HG03432 (cell line): ENCODE data around the gene CRCP.
"Not testable (repeated sequence)": the region's sequence is repeated elsewhere in the genome, so short reads cannot be mapped to it uniquely, and the experiment has no call there.

ENCODE experiments used
- ATAC-seq: cut with Tn5 transposase; IDR thresholded peaks from one replicate; pipeline ENCODE4 v1.9.1; 2021; ENCODE audit warnings: mild to moderate bottlenecking, moderate library complexity; ENCODE audit not compliant: unreplicated experiment

The CRCP gene

DNA sequence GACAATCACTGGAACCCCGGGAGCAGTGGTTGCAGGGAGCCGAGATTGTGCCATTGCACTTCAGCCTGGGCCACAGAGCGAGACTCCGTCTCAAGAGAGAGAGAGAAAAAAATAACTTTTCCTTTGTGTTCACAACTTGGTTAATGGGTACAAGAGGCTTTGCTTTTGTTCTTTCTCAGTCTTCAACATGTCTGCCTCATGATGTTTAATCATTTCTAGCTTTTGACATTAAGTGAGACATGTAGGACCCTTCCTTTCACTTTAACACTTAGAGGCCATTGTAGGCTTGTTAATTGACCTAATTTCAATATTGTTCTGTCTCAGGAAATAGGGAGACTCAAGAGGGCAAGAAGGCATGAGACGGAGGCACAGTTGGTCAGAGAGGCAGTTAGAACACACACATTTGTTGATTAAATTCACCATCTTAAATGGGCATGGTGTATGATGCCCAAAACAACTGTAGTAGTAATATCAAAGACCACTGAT lies 9.3 kb upstream of the CRCP start:
- no peak for ATAC-seq

DNA sequence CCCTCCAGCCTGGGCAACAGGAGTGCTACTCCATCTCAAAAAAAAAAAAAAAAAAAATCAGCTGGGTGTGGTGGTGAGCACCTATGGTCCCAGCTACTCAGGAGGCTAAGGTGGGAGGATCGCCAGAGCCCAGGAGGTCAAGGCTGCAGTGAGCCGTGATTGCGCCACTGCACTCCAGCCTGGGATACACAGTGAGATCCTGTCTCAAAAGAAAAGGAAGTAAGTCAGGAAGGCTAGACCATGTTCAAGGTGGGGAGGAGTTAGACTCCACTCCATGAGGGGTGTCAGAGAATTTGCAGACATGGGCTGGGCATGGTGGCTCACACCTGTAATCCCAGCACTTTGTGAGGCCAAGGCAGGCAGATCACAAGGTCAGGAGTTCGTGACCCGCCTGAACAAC lies 6.2 kb upstream of the CRCP start:
- ATAC-seq: not testable (repeated sequence)

DNA sequence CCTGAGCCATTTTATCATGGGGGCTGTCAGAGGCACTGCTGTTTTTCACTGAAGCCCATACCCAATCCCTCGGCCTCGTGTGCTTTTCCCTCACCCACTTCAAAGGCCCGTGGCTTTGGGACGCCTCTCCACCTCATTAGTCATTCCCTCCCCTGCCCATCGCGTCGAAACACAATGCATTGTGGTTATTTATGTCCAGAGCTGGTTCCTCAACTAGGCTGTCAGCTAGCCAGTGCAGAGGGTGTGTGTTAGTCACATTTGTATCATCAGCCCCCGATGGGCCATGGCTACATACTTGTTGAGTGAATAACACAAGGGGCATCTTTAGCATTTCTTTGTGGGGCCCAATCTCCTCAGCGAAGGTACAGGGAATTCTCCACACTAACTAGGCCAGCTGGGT lies 3.8 kb upstream of the CRCP start:
- ATAC-seq: no peak

DNA sequence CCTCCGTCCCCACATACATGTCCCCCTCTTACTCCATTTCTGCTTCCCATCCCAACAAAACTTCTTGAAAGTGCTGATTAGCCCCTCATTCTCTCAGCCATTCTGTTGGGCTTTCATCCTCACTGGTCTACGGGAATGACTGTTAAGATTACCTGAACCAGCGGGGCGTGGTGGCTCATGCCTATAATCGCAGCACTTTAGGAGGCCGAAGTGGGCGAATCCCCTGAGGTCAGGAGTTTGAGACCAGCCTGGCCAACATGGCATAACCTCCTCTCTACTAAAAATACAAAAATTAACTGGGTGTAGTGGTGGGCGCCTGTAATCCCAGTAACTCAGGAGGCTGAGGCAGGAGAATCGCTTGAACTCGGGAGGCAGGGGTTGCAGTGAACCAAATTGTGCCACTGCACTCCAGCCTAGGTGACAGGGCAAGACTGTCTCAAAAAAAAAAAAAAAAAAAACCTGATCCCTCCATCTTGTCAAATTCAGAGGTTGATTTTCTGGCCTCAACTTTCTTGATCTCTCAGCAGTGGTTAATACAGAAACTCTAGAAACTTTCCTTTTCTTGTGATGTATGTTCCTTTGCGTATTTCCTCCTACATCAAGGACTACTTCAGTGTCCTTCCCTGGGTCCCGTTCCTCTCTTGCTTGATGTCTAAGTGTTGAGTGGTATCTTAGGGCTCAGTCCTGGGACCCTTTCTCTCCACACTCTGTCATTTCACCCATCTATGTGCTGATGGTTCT lies 2.2 kb downstream of the CRCP start:
- not testable (repeated sequence) for ATAC-seq

DNA sequence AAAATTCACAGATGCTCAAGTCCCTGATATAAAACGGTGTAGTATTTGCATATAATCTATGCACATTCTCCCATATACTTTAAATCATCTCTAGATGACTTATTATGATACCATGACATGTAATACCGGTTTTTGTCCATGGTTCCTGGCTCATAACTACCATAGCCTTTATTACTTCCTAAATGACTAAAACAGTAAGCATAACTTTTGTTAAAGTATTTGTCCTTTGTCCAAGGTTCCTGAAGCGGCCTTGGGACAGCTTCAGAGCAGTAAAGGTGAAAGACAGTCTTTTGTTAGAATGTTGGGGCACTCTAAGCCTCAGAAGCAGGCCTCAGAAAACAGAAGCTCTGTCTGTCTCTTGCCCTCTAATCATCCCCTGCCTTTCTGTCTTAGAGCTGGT lies 4.0 kb downstream of the CRCP start:
- ATAC-seq: no peak

DNA sequence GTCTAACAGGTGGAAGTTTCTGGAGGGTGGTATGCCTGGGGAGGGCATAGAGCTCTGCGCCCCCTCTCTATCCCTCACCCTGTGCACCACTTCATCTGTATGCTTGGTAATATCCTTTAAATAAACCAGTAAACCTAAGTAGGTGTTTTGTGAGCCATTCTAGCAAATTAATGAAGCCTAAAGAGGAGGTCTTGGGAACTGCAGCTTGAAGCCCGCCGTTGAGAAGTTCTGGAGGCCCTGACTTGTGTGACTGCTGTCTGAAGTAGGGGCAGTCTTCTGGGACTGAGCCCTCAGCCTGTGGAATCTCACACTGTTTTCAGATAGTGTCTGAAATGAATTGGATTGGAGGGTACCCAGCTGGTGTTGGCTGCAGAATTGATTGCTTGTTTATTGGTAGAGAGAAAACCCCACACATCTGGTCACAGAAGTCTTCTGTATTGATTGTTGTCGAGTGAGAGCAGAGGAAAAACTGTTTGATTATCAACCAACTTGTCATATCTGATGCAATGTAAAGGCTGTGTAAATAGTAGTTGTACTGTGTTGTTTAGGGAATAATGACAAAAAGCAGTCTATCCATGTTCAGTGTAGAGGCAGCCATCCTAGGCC lies 4.7 kb downstream of the CRCP start:
- no peak for ATAC-seq

DNA sequence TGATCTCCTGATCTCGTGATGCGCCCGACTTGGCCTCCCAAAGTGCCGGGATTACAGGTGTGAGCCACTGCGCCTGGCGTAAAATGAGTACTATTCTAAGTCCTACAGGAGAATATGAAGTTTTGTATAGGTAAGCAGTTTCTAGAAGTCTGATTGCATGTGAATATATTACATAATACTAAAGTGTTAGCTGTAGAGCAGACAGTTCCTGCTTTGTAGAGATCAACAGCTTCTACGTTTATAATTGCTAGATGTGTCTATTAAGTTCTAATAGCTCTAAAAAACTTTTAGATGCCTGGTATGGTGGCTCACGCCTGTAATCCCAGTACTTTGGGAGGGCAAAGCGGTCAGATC lies 8.5 kb downstream of the CRCP start:
- no peak for ATAC-seq

DNA sequence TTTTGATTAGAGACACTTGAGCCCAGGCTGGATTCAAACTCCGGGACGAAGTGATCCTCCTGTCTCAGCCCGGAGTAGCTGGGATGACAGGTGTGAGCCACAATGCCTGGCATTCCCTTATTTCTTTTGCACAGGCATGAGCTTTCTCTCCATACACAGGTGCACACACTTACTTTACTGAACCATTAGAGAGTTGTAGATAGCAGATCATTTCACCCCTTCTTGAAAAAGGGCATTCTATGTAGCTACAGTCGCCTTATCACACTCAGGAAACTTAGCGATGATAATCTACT lies 9.9 kb downstream of the CRCP start:
- ATAC-seq: not testable (repeated sequence)

DNA sequence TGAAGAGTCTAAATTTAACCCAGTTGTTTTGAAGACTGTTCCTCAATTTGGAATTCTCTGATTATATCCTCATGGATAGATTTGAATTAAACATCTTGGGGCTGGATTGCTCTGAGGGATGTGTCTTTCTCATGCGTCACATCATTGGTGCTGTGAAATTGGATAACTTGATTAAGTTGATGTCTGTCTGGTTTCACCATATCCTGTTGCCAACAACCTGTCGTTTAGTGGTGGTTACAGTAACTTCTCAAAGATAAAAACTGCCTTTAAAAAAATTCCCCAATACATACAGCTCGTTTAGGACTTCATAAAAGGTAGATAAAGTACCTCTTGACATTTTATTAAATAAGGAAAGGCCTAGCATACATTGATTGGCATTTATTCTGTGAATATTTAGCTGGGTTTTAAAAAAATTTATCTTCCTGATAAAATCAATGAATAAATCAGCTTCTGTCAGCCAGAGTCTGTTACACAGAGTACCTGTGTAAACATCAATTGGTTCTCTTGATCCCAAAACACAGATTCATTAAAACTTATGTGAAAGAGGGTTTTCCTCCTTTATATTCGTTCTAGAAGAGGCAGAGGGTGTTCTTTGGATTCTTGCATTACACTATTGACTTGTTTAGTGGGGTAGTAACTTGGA lies 10.5 kb downstream of the CRCP start:
- ATAC-seq: no peak

DNA sequence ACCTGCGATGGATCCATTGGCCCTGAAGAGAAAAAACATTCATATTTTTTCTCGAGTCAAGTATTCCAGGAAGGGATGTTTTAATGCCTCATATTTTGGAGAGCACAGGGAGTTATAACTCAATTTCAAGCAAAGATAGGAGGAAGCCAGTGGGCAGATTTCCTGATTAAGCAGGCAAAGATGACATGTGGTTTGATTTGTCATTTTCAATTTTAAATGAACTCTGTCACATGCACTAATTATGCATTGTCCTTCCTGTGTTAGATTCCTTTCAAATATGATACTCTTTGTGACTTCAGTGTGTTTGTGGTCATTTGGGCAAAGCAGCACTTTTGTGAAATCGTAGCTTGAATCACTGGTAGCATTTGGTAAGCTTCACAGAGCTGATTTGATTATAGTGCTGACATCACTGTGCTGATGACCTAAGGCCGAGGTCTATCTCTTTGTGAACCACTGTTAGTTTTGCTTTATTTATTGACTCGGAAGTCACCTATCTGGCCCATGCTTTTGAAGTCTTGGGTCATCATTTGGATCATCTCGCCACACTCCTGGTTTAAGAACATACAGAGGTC lies 11.2 kb downstream of the CRCP start:
- ATAC-seq: not testable (repeated sequence)

DNA sequence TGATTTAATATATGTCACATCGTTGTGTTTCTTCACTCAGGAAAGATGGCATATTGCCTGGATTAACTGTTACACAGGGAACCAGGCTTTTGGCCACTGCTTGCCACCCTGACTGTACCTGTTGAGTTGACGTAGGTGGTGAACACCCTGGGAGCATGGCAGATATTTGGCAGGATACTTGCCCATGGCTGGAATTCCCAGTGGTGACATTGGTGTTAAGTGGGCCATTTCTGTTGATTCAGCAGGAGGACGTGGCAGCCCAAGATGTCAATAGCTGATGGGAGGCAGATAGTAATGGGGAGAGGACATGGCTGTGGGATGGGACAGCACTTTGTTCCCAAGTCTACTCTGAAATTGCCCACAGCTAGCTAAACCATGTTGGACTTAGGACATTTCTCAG lies 12.5 kb downstream of the CRCP start:
- ATAC-seq: not testable (repeated sequence)

DNA sequence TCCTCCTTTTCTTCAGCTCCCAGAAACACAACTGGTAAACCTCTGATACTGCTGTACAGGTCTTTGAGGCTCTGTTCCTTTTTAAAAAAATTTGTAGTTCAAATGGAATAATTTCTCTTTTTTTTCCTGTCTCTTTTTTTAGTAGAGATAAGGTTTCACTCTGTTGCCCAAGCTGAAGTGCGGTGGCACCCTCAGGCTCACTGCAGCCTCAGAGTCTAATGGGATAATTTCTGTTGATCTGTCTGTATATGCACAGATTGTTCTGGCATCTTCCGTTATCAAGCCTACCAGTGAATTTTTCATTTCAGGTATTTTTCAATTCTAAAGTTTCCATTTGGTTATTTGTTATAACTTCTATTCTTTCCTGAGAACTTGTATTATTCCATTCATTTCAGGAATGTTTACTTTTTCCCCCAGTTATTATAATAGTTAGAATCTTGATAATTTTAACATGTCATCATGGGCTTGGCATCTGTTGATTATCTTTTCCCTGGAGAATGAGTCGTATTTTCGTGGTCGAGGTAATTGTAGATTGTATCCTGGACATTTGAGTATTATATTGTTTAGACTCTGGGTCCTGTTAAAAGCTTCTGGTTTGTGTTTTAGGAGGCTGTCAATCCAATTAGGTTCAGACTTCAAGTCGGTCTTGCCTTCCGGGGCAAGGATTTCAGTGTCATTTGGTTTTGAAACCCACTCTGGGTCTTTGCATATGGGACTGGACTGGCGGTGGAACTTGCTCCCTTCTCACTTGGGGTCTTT lies 24.5 kb downstream of the CRCP start:
- no peak for ATAC-seq

DNA sequence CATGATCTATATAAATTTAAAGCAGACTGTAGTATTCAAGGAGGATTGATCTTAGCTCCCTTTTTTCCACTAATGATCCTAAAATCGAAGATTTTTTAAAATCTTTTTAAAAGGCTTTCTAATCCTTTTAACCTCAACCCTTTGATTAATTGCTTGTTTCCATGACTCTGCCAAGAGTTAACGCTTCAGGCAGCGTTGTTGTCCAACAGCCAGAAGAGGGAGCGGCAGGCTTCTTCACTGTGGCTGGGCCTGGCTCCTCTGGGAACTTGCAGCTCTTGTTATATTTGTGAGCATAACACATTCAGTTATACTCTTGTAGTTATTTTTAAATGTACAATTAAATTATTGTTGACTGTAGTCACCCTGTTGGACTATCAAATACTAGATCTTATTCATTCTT lies 26.3 kb downstream of the CRCP start:
- ATAC-seq: no peak

DNA sequence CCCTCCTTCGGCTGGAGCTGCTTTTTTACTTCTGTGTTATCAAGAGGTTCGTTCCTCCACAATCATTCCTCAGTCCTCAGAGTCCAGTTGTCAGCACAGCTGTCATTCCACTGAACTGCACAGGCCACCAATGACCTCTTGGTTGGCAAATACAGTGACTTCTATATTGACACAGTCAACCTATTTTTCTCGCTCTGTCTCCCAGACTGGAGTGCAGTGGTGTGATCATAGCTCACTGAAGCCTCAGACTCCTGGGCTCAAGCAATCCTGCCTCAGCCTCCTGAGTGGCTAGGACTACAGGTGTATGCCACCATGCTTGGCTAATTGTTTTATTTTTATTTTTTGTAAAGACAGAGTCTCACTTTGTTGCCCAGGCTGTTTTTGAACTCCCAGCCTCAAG lies 27.7 kb downstream of the CRCP start:
- no peak for ATAC-seq

DNA sequence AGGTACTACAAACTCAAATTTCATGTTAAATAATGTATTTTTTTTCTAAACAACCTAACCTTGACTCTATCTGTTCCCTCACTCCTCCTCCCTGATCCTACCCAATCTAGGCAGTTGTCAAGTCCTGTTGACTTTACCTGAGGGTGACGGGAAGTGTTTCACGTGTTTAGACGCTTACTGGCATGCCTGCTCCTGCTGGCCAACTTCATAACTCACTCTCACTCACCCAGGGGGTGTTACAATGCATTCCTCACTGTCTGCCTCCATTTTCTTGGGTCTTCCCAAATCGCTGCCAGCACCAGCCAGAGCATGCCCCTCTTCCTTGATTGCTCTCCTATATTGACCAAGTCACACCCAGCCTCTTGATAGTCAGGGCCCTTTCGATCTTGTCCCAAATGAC lies 28.3 kb downstream of the CRCP start:
- ATAC-seq: no peak

DNA sequence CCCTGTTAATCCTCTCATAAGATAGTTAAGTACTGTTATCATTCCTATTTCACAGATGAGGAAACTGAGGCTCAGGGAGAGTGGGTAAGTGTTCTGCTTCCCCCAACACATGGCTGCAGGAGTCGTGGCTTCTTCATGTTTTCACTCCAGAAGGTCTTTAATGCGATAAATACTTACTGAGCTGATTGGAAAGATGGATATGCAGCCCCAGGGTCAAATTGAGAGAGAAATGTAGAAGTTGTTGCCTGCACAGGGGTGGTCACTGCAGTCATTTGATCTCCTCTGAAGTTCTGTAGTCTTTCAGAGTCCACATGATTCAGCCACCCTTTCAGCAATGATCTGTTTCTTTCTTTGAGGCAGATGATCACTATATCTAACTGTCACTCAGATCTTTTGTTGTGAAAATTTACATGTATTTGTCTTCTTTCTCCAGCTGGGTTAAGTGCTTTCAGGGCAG lies 29.3 kb downstream of the CRCP start:
- no peak for ATAC-seq

DNA sequence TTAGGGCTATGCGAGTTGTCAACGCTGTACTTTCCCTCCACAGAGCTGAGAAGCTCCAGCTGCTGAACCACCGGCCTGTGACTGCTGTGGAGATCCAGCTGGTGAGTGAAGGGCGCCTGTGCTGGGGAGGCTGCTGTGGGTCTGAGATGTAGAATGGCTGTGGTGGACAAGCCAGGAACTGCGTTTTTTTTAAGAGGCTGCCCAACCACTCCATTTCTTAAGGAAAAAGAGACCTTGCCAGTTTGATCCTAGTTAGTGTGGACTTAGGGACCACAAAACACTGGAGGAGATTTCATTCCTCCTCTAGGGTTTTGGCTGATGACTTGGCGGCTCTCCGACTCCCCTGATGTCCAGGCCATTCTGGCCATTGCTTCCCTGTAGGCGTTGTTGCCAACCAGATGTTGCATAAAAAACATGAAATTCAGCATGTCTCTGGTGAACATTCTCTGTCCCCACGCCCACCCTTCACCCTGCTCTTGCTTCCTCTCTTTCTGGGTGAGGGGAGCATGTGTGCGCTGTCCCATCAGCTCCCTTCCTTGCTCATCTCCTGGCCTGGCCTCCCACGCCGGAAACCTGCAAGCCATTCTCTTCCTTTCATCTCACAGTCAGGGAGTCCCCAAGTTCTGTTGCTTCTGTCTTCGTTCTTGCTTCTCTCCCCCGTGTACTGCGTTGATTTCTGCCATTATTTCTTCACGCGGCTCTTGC lies 30.9 kb downstream of the CRCP start:
- no peak for ATAC-seq

DNA sequence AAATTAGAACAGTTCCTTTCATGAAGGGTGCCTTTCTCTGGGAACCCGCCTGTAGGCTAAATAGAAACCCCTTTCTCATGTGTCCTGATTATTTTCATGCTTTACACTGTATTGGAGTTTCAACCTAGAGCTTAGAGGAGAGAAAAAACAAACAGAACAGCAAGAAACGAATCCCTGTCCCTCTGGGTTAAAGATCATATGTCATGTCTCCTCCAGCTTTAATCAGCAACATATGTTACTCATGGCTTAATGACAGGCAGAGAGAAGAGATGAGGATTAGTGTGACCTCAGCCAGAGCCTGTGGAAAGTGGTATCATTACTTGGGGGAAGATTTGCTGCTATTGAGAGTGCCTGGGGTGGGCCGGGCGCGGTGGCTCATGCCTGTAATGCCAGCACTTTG lies 32.1 kb downstream of the CRCP start:
- ATAC-seq: no peak

DNA sequence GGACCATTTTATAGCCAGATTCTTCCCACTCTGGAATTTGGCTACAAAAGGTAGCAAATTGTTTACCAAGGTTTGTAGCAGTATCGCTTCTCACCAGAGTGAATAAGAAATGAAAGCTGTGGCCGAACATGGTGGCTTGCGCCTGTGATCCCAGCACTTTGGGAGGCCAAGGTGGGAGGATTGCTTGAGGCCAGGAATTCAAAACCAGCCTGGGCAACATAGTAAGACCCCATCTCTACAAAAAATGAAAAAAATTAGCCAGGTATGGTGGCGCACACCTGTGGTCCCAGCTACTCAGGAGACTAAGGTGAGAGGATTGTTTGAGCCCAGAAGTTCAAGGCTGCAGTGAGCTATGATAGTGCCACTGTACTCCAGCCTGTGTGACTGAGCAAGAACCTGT lies 33.0 kb downstream of the CRCP start:
- ATAC-seq: not testable (repeated sequence)

DNA sequence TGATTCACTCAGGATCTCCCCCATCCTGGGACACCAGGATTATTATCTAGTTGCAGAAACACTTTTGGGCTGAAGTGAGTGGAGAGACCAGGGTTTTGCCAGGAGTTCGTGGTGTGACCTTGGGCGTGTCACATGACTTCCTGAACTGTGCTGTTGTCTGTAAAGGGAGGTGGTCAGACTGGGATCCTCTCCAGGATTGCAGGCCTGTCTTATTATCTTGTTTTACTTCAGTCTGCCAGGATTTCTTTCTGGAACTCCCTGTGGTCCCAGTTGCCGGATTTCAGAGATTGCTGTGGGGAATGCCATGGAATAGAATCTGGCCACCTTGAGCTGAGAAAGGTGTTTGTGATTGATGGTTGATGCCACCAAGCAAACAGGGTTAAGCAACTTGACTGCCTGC lies 35.8 kb downstream of the CRCP start:
- ATAC-seq: no peak
